HCT116 (cell line): ENCODE data around the gene DGKZ. TPM values are rescaled to one million over a fixed set of nuclear protein-coding genes. Genes with fewer than 3 reads are reported as not detected.
A peak's percentile ranks its signal among the peaks of the same experiment; 100 is the strongest.

Experiments
- ATAC-seq: fragments of 200-7000 bp; cut with Tn5 transposase; 2 replicates; pipeline ENCODE4 v1.9.1; 2020; ENCODE audit warnings: mild to moderate bottlenecking, moderate library complexity
- BruUV-seq: library from RNA; stranded (reverse); fragments of 400-500 nt; replicated peaks from 2 replicates; lab custom pipeline; 2021; lab: Mats Ljungman, UMichigan
- CTCF ChIA-PET: fragments of 300-600 bp; sonication (Branson Sonifier 250); formaldehyde crosslinking; loops from one replicate; lab custom pipeline; 2021; ENCODE audit warnings: antibody characterized with exemption; lab: Charles Lee
- POLR2A ChIA-PET: fragments of 300-600, 350-600 bp; sonication (Branson Sonifier 250); formaldehyde crosslinking; loops from one replicate; lab custom pipeline; 2021; ENCODE audit warnings: antibody characterized with exemption; lab: Charles Lee
- RAD21 ChIA-PET, 2 experiments: fragments of 300-600 bp; sonication (Branson Sonifier 250); formaldehyde crosslinking; loops; one replicate each; lab custom pipeline; 2023; ENCODE audit warnings: low total read pairs in 2 of 2; ENCODE audit not compliant: uncharacterized antibody in 2 of 2, unreplicated experiment in 2 of 2, low non-redundant PET in 1 of 2; lab: Charles Lee
- DNase-seq: peaks from one replicate; pipeline ENCODE4 v3.0.0-alpha.2; 2010; ENCODE audit warnings: low read depth, low spot score
- H2AFZ ChIP-seq: fragments of 200-600 bp; shearing (Covaris generic), sonication (generic); 2 replicates; pipeline ENCODE4 v1.6.1; 2017; ENCODE audit warnings: low read depth, mixed run types, mixed read lengths, antibody characterized with exemption, low read length; ENCODE audit not compliant: poor library complexity, severe bottlenecking
- H3K27ac ChIP-seq: 2 replicates; pipeline ENCODE4 v1.5.1; 2012; ENCODE audit warnings: low read depth, low read length
- H3K27me3 ChIP-seq: fragments of 200-600 bp; sonication (generic); 2 replicates; pipeline ENCODE4 v1.6.1; 2016; ENCODE audit warnings: mixed run types, low read length, mixed read lengths; ENCODE audit not compliant: insufficient read depth
- H3K36me3 ChIP-seq, 2 experiments: fragments of 200-500 bp in 1 of 2; fragments of 200-600 bp in 1 of 2; sonication (Bioruptor generic) in 1 of 2; sonication (generic) in 1 of 2; 2 replicates each; pipeline versions ENCODE4 v1.5.1 to v1.6.1; 2014 to 2016; ENCODE audit warnings: low read length in 2 of 2, inconsistent platforms in 1 of 2, mixed read lengths in 1 of 2, mixed run types in 1 of 2; ENCODE audit not compliant: insufficient read depth in 2 of 2, control insufficient read depth in 1 of 2
- H3K4me1 ChIP-seq, 2 experiments: fragments of 200-600 bp in 1 of 2; sonication (generic) in 1 of 2; 2 replicates each; pipeline versions ENCODE4 v1.5.1 to v1.6.1; 2012 to 2017; ENCODE audit warnings: low read length in 2 of 2, inconsistent platforms in 1 of 2, mild to moderate bottlenecking in 1 of 2, mixed read lengths in 1 of 2, mixed run types in 1 of 2, moderate library complexity in 1 of 2; ENCODE audit not compliant: insufficient read depth in 2 of 2, control insufficient read depth in 1 of 2
- H3K4me2 ChIP-seq: fragments of 200-600 bp; sonication (generic); 2 replicates; pipeline ENCODE4 v1.6.1; 2017; ENCODE audit warnings: mixed run types, low read length, mixed read lengths
- H3K4me3 ChIP-seq, 2 experiments: fragments of 200-600 bp in 1 of 2; sonication (generic) in 1 of 2; replicated peaks in 1 of 2; 2 replicates each; pipeline ENCODE4 v1.5.1; 2011 to 2016; ENCODE audit warnings: low read length in 2 of 2, control low read depth in 1 of 2, low read depth in 1 of 2, mild to moderate bottlenecking in 1 of 2, mixed read lengths in 1 of 2, mixed run types in 1 of 2
- H3K79me2 ChIP-seq: fragments of 200-600 bp; sonication (generic); 2 replicates; pipeline ENCODE4 v1.6.1; 2017; ENCODE audit warnings: mild to moderate bottlenecking, mixed run types, low read length, moderate library complexity, mixed read lengths; ENCODE audit not compliant: insufficient read depth
- H3K9ac ChIP-seq: fragments of 200-600 bp; sonication (generic); 2 replicates; pipeline ENCODE4 v1.6.1; 2016; ENCODE audit warnings: low read length, mixed read lengths
- H3K9me2 ChIP-seq: fragments of 200-600 bp; sonication (generic), shearing (Covaris generic); 2 replicates; pipeline ENCODE4 v1.6.1; 2017; ENCODE audit warnings: mixed run types, mild to moderate bottlenecking, moderate library complexity; ENCODE audit not compliant: insufficient read depth
- H3K9me3 ChIP-seq, 2 experiments: fragments of 200-500 bp in 1 of 2; fragments of 200-600 bp in 1 of 2; sonication (Bioruptor generic) in 1 of 2; sonication (generic) in 1 of 2; 2 replicates each; pipeline ENCODE4 v1.6.1; 2014 to 2017; ENCODE audit warnings: low read length in 2 of 2, mixed read lengths in 2 of 2, inconsistent platforms in 1 of 2, low read depth in 1 of 2, mild to moderate bottlenecking in 1 of 2, mixed run types in 1 of 2, moderate library complexity in 1 of 2; ENCODE audit not compliant: control insufficient read depth in 1 of 2, insufficient read depth in 1 of 2
- H4K20me1 ChIP-seq: fragments of 200-600 bp; sonication (generic), shearing (Covaris generic); 2 replicates; pipeline ENCODE4 v1.6.1; 2017; ENCODE audit warnings: mixed run types, mild to moderate bottlenecking, moderate library complexity; ENCODE audit not compliant: insufficient read depth
- CTCF ChIP-seq, 3 experiments: fragments of 200-600 bp in 1 of 3; sonication (generic) in 1 of 3; IDR thresholded peaks in 2 of 3; conservative IDR thresholded peaks in 1 of 3; 2 replicates each; pipeline ENCODE4 v1.5.1; 2012 to 2017; ENCODE audit warnings: low read depth in 2 of 3, low read length in 2 of 3, antibody characterized with exemption in 1 of 3, borderline replicate concordance in 1 of 3, control low read depth in 1 of 3, mild to moderate bottlenecking in 1 of 3, mixed read lengths in 1 of 3, mixed run types in 1 of 3, moderate library complexity in 1 of 3; ENCODE audit not compliant: insufficient read depth in 1 of 3
- RAD21 ChIP-seq: IDR thresholded peaks from 2 replicates; pipeline ENCODE4 v1.6.1; 2012; ENCODE audit warnings: low read depth, mild to moderate bottlenecking
- TCF7L2 ChIP-seq: IDR thresholded peaks from 2 replicates; pipeline ENCODE4 v1.7.0; 2011; ENCODE audit warnings: borderline replicate concordance, inconsistent platforms; ENCODE audit not compliant: insufficient read depth, insufficient read length; ENCODE audit errors: extremely low read depth
- ZBTB33 ChIP-seq: IDR thresholded peaks from 2 replicates; pipeline ENCODE4 v1.6.1; 2011; ENCODE audit warnings: mild to moderate bottlenecking, low read length, moderate library complexity; ENCODE audit not compliant: insufficient replicate concordance; ENCODE audit errors: extremely low read depth
- intact Hi-C: fragments of 100-400 bp; cut with micrococcal nuclease; formaldehyde crosslinking; loops from 2 replicates; pipeline ENCODE4 v1.10.0; 2022
- total RNA-seq: library from RNA; stranded (reverse); gene quantifications from one replicate; pipeline ENCODE4 v1.2.1, GENCODE V29; 2021; ENCODE audit not compliant: unreplicated experiment

DGKZ gene
- total RNA-seq, 1 experiment from 2014 or later, result 70.2 TPM

GRCh38 chr11:46391578-46392420 is 44.5 kb downstream of the DGKZ start, which contains the start of gene CHRM4:
TSS of gene CHRM4 (minus strand) at chr11:46391776. CDS start at chr11:46386557, 5,219 bp downstream.
- peak; percentile 69 for ATAC-seq
- intact Hi-C loops, result no loop called here

More at GRCh38 chr11:46391578-46392420, 44.5 kb downstream of the DGKZ start, which contains the start of gene CHRM4:
- no peaks in the 10 kb centered on the region for H3K36me3 ChIP-seq
- H3K9ac ChIP-seq, result peak within 1 kb of the TSS; percentile 27; the same call in 1 of the 2 replicates
- no peaks in the 10 kb centered on the region for H4K20me1 ChIP-seq
- H3K79me2 ChIP-seq, result no peaks in the 10 kb centered on the region
- peak within 1 kb of the TSS; percentile 73 for H3K4me2 ChIP-seq
- H3K27ac ChIP-seq, result peak within 1 kb of the TSS; percentile 15; the same call in 1 of the 2 replicates
- BruUV-seq, result no TSS peak
- no peaks in the 10 kb centered on the region for H3K9me3 ChIP-seq
- peaks cover 5 to 46% of the 10 kb centered on the region in 2 experiments; a peak in 3 of 4 replicates for H3K4me1 ChIP-seq
- peak within 1 kb of the TSS; percentile 30 to 47; a peak in 3 of 4 replicates for H3K4me3 ChIP-seq
- H2AFZ ChIP-seq, result no peak within 1 kb of the TSS
- no peaks in the 10 kb centered on the region for H3K27me3 ChIP-seq
- H3K9me2 ChIP-seq, result no peaks in the 10 kb centered on the region
- TF ChIP-seq ZBTB33 (no peak), TCF7L2 (no peak), RAD21 (peak; percentile 50), CTCF (IDR thresholded peaks at IDR 0.05 in 2 of 3, conservative IDR thresholded peaks at IDR 0.05 in 1 of 3; ENCODE audit: borderline replicate concordance in 1 of 3, insufficient read depth in 1 of 3, low read depth in 2 of 3, low read length in 2 of 3) (peak; percentile 33 to 65 (median 45); a peak in 5 of 6 replicates)
- DNase-seq, result no peak
- ChIA-PET POLR2A (interaction anchor here (0.7 to 0.8 kb wide), 2 partner anchors 8 to 125 kb away, joined by 4 read pairs; no protein-coding TSS in a partner anchor), RAD21 (interaction anchor here (0.7 kb wide), 2 partner anchors 233 to 242 kb away, joined by 3 to 4 read pairs; no protein-coding TSS in a partner anchor), CTCF (interaction anchor here (0.6 to 1.9 kb wide), 15 partner anchors 9 to 761 kb away, joined by 3 to 13 read pairs (median 3); no protein-coding TSS in a partner anchor)
